Ovary (tissue), 3 donors: ENCODE measurements around the gene ZMIZ1.

Experiments
- CTCF ChIP-seq, 3 donors: fragments of 450-650 bp in 2 of 3; fragments of 200-600 bp in 1 of 3; IDR thresholded peaks; one replicate each; pipeline versions ENCODE4 v1.5.1 to v1.8.0; 2016 to 2022; ENCODE audit warnings: antibody characterized with exemption in 3 of 3, mild to moderate bottlenecking in 1 of 3
- POLR2A ChIP-seq: fragments of 450-650 bp; IDR thresholded peaks from one replicate; pipeline ENCODE4 v1.6.1; 2017; ENCODE audit warnings: antibody characterized with exemption, mild to moderate bottlenecking, moderate library complexity
- donor health status: DM: no; HTN: no; CAD: no.

GRCh38 chr10:79200346-79200745 lies 131.6 kb downstream of the ZMIZ1 start:
- TF ChIP-seq POLR2A (no peak), CTCF (IDR thresholded peaks at IDR 0.05) (no peak)
